HepG2 (cell line): ENCODE results near the gene ATP5MK. TPM values are rescaled to one million over a fixed set of nuclear protein-coding genes. Genes with fewer than 3 reads are reported as not detected.

Experiments
- EP300 ChIP-seq, 3 experiments: sonication (generic) in 1 of 3; formaldehyde crosslinking in 1 of 3; IDR thresholded peaks; 2 replicates each; pipeline versions ENCODE4 v1.5.1 to v1.6.1; 2011 to 2020; ENCODE audit warnings: low read depth in 2 of 3, low read length in 2 of 3, borderline replicate concordance in 1 of 3, improper control_type of control experiment in 1 of 3, mild to moderate bottlenecking in 1 of 3, missing genetic modification reagents in 1 of 3, moderate library complexity in 1 of 3
- KAT2B ChIP-seq: fragments of 150-350 bp; IDR thresholded peaks from 2 replicates; pipeline ENCODE4 v1.6.1; 2014; ENCODE audit warnings: low read depth, low read length, borderline replicate concordance
- KDM5B ChIP-seq: sonication (generic); formaldehyde crosslinking; IDR thresholded peaks from 2 replicates; pipeline ENCODE4 v1.4.0; 2020; ENCODE audit warnings: missing genetic modification reagents, mild to moderate bottlenecking, borderline replicate concordance
- KLF11 ChIP-seq: IDR thresholded peaks from 2 replicates; pipeline ENCODE4 v1.6.1; 2016; ENCODE audit warnings: missing compliant biosample characterization
- KLF6 ChIP-seq: IDR thresholded peaks from 2 replicates; pipeline ENCODE4 v1.8.0; 2016; ENCODE audit warnings: missing biosample characterization, missing genetic modification reagents
- NONO ChIP-seq, 2 experiments: fragments of 450-650 bp in 1 of 2; sonication (generic) in 1 of 2; formaldehyde crosslinking in 1 of 2; IDR thresholded peaks in 1 of 2; conservative IDR thresholded peaks in 1 of 2; 2 replicates each; pipeline versions ENCODE4 v1.6.1 to v1.8.0; 2017 to 2022; ENCODE audit warnings: mild to moderate bottlenecking in 1 of 2, missing genetic modification reagents in 1 of 2, moderate library complexity in 1 of 2
- SRSF4 ChIP-seq: fragments of 200-400 bp; formaldehyde crosslinking; IDR thresholded peaks from one replicate; pipeline ENCODE4 v1.6.1; 2018; ENCODE audit warnings: mild to moderate bottlenecking, low read depth, low read length, moderate library complexity; ENCODE audit not compliant: poor library complexity, severe bottlenecking
- YEATS4 ChIP-seq: sonication (generic); formaldehyde crosslinking; IDR thresholded peaks from 2 replicates; pipeline ENCODE4 v1.4.0; 2020; ENCODE audit warnings: missing genetic modification reagents, borderline replicate concordance
- ZNF101 ChIP-seq: sonication (generic); formaldehyde crosslinking; IDR thresholded peaks from 2 replicates; pipeline ENCODE4 v1.4.0; 2020; ENCODE audit warnings: mild to moderate bottlenecking, low read depth, missing genetic modification reagents, borderline replicate concordance
- polyA plus RNA-seq, 8 experiments: library from polyadenylated mRNA; depleted of rRNA in 3 of 8; stranded (reverse) in 7 of 8; unstranded in 1 of 8; fragments of >200 nt; fragmentation: Illumina TruSeq in 4 of 8; extraction: Trizol in 4 of 8; gene quantifications; 2 replicates each; pipeline versions ENCODE4 v1.2.1 to v1.2.3, GENCODE V29; 2011 to 2016; ENCODE audit warnings: low read depth in 4 of 8, missing spikeins in 1 of 8, mixed read lengths in 1 of 8; ENCODE audit not compliant: insufficient read depth in 1 of 8
- total RNA-seq, 5 experiments: library from RNA; depleted of rRNA; stranded (reverse); fragments of >200 nt; fragmentation: Illumina TruSeq; extraction: Trizol; gene quantifications; 2 replicates each; pipeline ENCODE4 v1.2.3, GENCODE V29; 2016; ENCODE audit warnings: low read depth in 1 of 5
- TF ChIP-seq, protein P1 (sequence below): sonication (generic); formaldehyde crosslinking; IDR thresholded peaks from 2 replicates; pipeline ENCODE4 v1.5.0; 2020; ENCODE audit warnings: missing genetic modification reagents, mild to moderate bottlenecking, borderline replicate concordance
- TF ChIP-seq, protein P2 (sequence below): sonication (generic); formaldehyde crosslinking; IDR thresholded peaks from 2 replicates; pipeline ENCODE4 v1.5.0; 2020; ENCODE audit warnings: mild to moderate bottlenecking, missing genetic modification reagents, moderate library complexity
- TF ChIP-seq, protein P3 (sequence below), 2 experiments: fragments of 450-650 bp in 1 of 2; sonication (generic) in 1 of 2; formaldehyde crosslinking in 1 of 2; IDR thresholded peaks; 2 replicates each; pipeline versions ENCODE4 v1.6.1 to v1.8.0; 2016 to 2022; ENCODE audit warnings: antibody characterized with exemption in 1 of 2, mild to moderate bottlenecking in 1 of 2, missing genetic modification reagents in 1 of 2
- TF ChIP-seq, protein P4 (sequence below): sonication (generic); formaldehyde crosslinking; IDR thresholded peaks from 2 replicates; pipeline ENCODE4 v1.8.0; 2022; ENCODE audit warnings: missing genetic modification reagents, low read depth, mild to moderate bottlenecking, borderline replicate concordance

Gene ATP5MK
- total and polyA plus RNA-seq, 2 of the 13 experiments (the other 11 are each of a cell fraction or from before 2014, with no cell fraction given) = 312 to 517 TPM

DNA sequence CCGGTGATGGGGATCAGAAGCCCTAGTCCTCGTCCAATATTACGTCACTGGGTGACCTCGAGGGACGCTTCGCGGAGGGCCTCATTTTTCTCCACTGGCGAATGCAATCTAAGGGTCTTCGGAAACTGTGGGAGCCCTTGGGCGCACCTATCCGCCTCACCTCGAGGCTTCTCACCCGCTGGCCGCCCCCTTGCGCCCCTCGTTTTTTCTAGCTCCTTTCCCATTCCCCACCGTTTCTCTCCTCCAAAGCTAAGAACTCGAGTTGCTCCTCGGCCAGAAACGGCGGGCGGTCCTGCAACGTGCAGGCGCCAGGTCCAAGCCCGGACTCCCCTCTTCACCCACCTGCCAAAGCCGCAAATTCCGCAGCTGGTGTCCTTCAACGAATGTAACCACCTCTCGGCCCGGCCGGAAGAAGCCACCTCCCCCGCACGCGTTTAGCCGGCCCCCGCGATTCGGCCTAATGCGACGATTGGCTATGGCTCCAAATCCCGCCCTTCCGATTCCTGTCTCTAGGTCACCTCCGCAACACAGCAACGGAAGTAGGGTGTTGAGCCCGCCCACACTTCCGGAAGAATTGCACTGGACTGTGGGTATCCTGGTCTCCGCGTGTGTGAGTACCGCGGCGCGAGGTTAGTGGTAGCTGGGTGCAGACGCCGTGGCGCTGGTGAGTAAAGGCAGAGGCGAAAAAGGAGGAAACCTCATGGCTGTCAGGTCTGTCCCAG lies at the start of gene ATP5MK, which contains the start of gene PDCD11 (continued):
- TF ChIP-seq, protein P1, sequence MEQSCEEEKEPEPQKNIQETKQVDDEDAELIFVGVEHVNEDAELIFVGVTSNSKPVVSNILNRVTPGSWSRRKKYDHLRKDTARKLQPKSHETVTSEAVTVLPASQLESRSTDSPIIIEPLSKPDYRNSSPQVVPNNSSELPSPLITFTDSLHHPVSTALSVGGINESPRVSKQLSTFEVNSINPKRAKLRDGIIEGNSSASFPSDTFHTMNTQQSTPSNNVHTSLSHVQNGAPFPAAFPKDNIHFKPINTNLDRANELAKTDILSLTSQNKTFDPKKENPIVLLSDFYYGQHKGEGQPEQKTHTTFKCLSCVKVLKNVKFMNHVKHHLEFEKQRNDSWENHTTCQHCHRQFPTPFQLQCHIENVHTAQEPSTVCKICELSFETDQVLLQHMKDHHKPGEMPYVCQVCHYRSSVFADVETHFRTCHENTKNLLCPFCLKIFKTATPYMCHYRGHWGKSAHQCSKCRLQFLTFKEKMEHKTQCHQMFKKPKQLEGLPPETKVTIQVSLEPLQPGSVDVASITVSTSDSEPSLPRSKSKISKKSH = peak; percentile 95
- TF ChIP-seq YEATS4 (peak; percentile 94), NONO (IDR thresholded peaks at IDR 0.05) (no peak), NONO (CRISPR knock-in tag; conservative IDR thresholded peaks at IDR 0.05) (peak; percentile 94), KLF6 (CRISPR knock-in tag) (peak; percentile 96), SRSF4 (no peak), KDM5B (CRISPR knock-in tag) (peak; percentile 57; the same call in 1 of the 2 replicates), EP300 (IDR thresholded peaks at IDR 0.05; ENCODE audit: low read depth in 2 of 2, low read length in 2 of 2) (no peak), EP300 (CRISPR knock-in tag; IDR thresholded peaks at IDR 0.05; ENCODE audit: borderline replicate concordance) (peak; percentile 39; the same call in 1 of the 2 replicates), ZNF101 (peak; percentile 17; the same call in 1 of the 2 replicates), KLF11 (CRISPR knock-in tag) (peak; percentile 73; the same call in 1 of the 2 replicates), KAT2B (no peak)
- TF ChIP-seq, protein P2, sequence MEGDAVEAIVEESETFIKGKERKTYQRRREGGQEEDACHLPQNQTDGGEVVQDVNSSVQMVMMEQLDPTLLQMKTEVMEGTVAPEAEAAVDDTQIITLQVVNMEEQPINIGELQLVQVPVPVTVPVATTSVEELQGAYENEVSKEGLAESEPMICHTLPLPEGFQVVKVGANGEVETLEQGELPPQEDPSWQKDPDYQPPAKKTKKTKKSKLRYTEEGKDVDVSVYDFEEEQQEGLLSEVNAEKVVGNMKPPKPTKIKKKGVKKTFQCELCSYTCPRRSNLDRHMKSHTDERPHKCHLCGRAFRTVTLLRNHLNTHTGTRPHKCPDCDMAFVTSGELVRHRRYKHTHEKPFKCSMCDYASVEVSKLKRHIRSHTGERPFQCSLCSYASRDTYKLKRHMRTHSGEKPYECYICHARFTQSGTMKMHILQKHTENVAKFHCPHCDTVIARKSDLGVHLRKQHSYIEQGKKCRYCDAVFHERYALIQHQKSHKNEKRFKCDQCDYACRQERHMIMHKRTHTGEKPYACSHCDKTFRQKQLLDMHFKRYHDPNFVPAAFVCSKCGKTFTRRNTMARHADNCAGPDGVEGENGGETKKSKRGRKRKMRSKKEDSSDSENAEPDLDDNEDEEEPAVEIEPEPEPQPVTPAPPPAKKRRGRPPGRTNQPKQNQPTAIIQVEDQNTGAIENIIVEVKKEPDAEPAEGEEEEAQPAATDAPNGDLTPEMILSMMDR = peak; percentile 60
- TF ChIP-seq, protein P3, sequence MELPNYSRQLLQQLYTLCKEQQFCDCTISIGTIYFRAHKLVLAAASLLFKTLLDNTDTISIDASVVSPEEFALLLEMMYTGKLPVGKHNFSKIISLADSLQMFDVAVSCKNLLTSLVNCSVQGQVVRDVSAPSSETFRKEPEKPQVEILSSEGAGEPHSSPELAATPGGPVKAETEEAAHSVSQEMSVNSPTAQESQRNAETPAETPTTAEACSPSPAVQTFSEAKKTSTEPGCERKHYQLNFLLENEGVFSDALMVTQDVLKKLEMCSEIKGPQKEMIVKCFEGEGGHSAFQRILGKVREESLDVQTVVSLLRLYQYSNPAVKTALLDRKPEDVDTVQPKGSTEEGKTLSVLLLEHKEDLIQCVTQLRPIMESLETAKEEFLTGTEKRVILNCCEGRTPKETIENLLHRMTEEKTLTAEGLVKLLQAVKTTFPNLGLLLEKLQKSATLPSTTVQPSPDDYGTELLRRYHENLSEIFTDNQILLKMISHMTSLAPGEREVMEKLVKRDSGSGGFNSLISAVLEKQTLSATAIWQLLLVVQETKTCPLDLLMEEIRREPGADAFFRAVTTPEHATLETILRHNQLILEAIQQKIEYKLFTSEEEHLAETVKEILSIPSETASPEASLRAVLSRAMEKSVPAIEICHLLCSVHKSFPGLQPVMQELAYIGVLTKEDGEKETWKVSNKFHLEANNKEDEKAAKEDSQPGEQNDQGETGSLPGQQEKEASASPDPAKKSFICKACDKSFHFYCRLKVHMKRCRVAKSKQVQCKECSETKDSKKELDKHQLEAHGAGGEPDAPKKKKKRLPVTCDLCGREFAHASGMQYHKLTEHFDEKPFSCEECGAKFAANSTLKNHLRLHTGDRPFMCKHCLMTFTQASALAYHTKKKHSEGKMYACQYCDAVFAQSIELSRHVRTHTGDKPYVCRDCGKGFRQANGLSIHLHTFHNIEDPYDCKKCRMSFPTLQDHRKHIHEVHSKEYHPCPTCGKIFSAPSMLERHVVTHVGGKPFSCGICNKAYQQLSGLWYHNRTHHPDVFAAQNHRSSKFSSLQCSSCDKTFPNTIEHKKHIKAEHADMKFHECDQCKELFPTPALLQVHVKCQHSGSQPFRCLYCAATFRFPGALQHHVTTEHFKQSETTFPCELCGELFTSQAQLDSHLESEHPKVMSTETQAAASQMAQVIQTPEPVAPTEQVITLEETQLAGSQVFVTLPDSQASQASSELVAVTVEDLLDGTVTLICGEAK (IDR thresholded peaks at IDR 0.05) = peak; percentile 90
- TF ChIP-seq, protein P3 (CRISPR knock-in tag; IDR thresholded peaks at IDR 0.05) = peak; percentile 53; the same call in 1 of the 2 replicates
- TF ChIP-seq, protein P4, sequence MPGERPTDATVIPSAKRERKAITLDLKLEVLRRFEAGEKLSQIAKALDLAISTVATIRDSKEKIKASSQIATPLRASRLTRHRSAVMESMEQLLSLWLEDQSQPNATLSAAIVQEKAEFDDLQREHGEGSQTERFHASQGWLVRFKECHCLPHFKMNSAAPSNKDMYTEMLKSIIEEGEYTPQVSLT (CRISPR knock-in tag) = no peak
